ENCODE data around the gene GALNT1.

DNA sequence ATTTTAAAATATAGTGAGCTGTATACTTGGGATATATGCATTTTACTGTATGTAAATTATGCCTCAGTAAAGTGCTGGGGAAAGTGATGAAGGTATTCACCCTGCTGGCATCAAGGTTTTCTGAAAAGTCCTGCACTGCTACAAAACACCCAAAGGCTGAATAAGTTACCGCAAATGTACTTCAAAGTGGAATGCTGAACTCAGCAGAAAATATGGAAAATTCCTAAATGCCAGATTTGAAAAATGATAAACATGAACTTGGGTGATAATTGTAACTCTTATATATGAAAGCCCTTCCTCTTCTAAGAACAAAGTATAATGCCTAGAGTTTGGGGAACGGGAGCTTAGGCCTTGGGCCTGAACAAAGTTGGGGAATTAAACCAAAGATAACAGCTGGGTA is 133.0 kb downstream of the GALNT1 start:
- TF ChIP-seq, protein P1, sequence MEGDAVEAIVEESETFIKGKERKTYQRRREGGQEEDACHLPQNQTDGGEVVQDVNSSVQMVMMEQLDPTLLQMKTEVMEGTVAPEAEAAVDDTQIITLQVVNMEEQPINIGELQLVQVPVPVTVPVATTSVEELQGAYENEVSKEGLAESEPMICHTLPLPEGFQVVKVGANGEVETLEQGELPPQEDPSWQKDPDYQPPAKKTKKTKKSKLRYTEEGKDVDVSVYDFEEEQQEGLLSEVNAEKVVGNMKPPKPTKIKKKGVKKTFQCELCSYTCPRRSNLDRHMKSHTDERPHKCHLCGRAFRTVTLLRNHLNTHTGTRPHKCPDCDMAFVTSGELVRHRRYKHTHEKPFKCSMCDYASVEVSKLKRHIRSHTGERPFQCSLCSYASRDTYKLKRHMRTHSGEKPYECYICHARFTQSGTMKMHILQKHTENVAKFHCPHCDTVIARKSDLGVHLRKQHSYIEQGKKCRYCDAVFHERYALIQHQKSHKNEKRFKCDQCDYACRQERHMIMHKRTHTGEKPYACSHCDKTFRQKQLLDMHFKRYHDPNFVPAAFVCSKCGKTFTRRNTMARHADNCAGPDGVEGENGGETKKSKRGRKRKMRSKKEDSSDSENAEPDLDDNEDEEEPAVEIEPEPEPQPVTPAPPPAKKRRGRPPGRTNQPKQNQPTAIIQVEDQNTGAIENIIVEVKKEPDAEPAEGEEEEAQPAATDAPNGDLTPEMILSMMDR (conservative IDR thresholded peaks at IDR 0.05; ENCODE audit: low read depth, low read length), result no peak
- no peak for TF ChIP-seq EZH2 (IDR thresholded peaks at IDR 0.05; ENCODE audit: borderline replicate concordance, low read depth, low read length, poor library complexity, severe bottlenecking)
